Measurements from ENCODE around the gene MGAT5. TPM values are rescaled to one million over a fixed set of nuclear protein-coding genes. Genes with fewer than 3 reads are reported as not detected.
A peak's percentile ranks its signal among the peaks of the same experiment; 100 is the strongest.

Gene MGAT5
- polyA plus RNA-seq, 4 donors, result 5.6 to 27.4 (median 12.3) TPM

DNA sequence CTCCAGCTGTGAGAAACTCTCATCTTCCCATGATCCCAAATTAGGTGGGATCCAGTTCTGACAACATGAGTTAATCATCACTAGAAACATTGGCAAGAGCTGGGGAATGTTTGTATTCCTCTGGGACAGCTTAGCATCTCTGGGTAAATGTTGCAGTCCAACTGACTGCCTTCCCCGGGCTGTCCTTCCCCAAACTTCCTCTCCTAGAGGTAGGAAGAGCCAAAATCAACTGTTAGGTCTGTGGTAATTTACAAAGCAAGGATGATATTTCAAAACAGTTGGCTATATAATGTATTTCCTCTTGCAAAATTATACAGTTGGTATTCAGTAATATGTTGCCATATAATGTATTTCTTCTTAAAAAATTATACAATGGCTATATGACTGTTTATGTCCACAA, 148.5 kb downstream of the MGAT5 start:
- Histone ChIP-seq H3K9me3 (ENCODE audit: control insufficient read depth in 2 of 2, insufficient read depth in 1 of 2, low read depth in 1 of 2, low read length in 1 of 2) (no peaks in the 10 kb centered on the region), H3K4me1 (ENCODE audit: control insufficient read depth in 3 of 3, insufficient read depth in 2 of 3, low read depth in 1 of 3, low read length in 2 of 3) (peaks cover 0 to 3% (median 0%) of the 10 kb centered on the region in 3 donors), H3K4me3 (ENCODE audit: low read depth in 1 of 3, low read length in 3 of 3) (no peak overlapping the region), H3K27ac (ENCODE audit: low read depth in 1 of 3, low read length in 2 of 3) (no peak overlapping the region), H3K36me3 (ENCODE audit: control insufficient read depth in 3 of 3, insufficient read depth in 2 of 3, low read depth in 1 of 3, low read length in 3 of 3) (peaks cover 4 to 24% (median 9%) of the 10 kb centered on the region in 3 donors), H3K27me3 (ENCODE audit: control insufficient read depth in 3 of 3, insufficient read depth in 3 of 3, low read length in 3 of 3) (no peaks in the 10 kb centered on the region)
- WGBS, 3 donors, result 38 to 91% (median 83%) methylated on average over 1 of the region's 1 CpG
- FAIRE-seq (no peak), DNase-seq (no peak)

- Histone ChIP-seq H3K27ac (ENCODE audit: low read depth in 1 of 3, low read length in 2 of 3) (no peak overlapping the region), H3K4me3 (ENCODE audit: low read depth in 1 of 3, low read length in 3 of 3) (no peak overlapping the region), H3K36me3 (ENCODE audit: control insufficient read depth in 3 of 3, insufficient read depth in 2 of 3, low read depth in 1 of 3, low read length in 3 of 3) (peaks cover 4 to 18% (median 8%) of the 10 kb centered on the region in 3 donors), H3K27me3 (ENCODE audit: control insufficient read depth in 3 of 3, insufficient read depth in 3 of 3, low read length in 3 of 3) (no peaks in the 10 kb centered on the region), H3K4me1 (ENCODE audit: control insufficient read depth in 3 of 3, insufficient read depth in 2 of 3, low read depth in 1 of 3, low read length in 2 of 3) (peaks cover 0 to 11% (median under 1%) of the 10 kb centered on the region in 3 donors), H3K9me3 (ENCODE audit: control insufficient read depth in 2 of 2, insufficient read depth in 1 of 2, low read depth in 1 of 2, low read length in 1 of 2) (no peaks in the 10 kb centered on the region)
- DNase-seq (no peak), FAIRE-seq (no peak)
- WGBS, 3 donors, result 79 to 92% (median 89%) methylated on average over 3 of the region's 3 CpGs
Measured at GRCh38 chr2:134405611-134406081, 151.8 kb downstream of the MGAT5 start.

DNA sequence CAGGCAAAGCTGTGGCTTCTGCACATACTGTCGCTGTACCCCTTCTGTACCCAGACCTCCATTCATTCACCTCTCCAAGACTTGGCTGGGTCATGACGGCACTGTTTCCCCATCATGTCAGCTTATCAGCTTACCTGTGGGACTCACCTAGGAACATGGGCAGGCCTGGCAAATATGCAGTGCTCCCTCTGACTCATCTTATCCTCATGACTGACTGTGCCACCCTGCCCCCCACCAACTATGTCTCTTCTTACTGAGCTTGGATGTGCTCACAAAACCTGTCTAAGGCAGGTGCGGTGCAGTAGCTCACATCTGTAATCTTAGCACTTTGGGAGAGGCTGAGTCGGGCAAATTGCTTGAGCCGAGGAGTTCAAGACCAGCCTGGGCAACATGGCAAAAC, 152.4 kb downstream of the MGAT5 start:
- no peak for FAIRE-seq
- WGBS, 3 donors, result 89 to 92% (median 91%) methylated on average over 5 of the region's 5 CpGs
- H3K27ac ChIP-seq (ENCODE audit: low read depth in 1 of 3, low read length in 2 of 3), result no peak overlapping the region
- no peak overlapping the region for H3K4me3 ChIP-seq (ENCODE audit: low read depth in 1 of 3, low read length in 3 of 3)
- no peak for DNase-seq
- H3K4me1 ChIP-seq (ENCODE audit: control insufficient read depth in 3 of 3, insufficient read depth in 2 of 3, low read depth in 1 of 3, low read length in 2 of 3), result peaks cover 0 to 13% (median 6%) of the 10 kb centered on the region in 3 donors
- no peaks in the 10 kb centered on the region for H3K9me3 ChIP-seq (ENCODE audit: control insufficient read depth in 2 of 2, insufficient read depth in 1 of 2, low read depth in 1 of 2, low read length in 1 of 2)
- peaks cover 4 to 18% (median 8%) of the 10 kb centered on the region in 3 donors for H3K36me3 ChIP-seq (ENCODE audit: control insufficient read depth in 3 of 3, insufficient read depth in 2 of 3, low read depth in 1 of 3, low read length in 3 of 3)
- H3K27me3 ChIP-seq (ENCODE audit: control insufficient read depth in 3 of 3, insufficient read depth in 3 of 3, low read length in 3 of 3), result no peaks in the 10 kb centered on the region

DNA sequence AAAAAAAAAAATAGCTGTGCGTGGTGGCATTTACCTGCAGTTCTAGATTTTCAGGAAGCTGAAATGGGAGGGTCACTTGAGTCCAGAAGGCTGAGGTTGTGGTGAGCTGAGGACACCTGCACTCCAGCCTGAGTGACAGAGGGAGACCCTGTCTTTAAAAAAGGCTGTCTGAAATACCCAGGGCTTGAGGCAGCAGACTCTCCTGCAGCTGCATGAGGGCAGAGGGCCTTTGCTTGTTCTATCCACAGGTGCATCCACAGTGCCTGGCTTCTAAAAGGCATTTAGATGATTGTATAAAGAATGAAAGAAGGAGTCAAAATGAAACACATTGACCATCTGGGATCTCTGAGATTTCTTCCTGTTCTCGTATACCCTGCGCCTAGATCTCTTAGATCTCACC, 152.9 kb downstream of the MGAT5 start:
- no peaks in the 10 kb centered on the region for H3K9me3 ChIP-seq (ENCODE audit: control insufficient read depth in 2 of 2, insufficient read depth in 1 of 2, low read depth in 1 of 2, low read length in 1 of 2)
- H3K27me3 ChIP-seq (ENCODE audit: control insufficient read depth in 3 of 3, insufficient read depth in 3 of 3, low read length in 3 of 3), result no peaks in the 10 kb centered on the region
- H3K36me3 ChIP-seq (ENCODE audit: control insufficient read depth in 3 of 3, insufficient read depth in 2 of 3, low read depth in 1 of 3, low read length in 3 of 3), result peaks cover 4 to 18% (median 8%) of the 10 kb centered on the region in 3 donors
- no peak overlapping the region for H3K4me3 ChIP-seq (ENCODE audit: low read depth in 1 of 3, low read length in 3 of 3)
- FAIRE-seq (no peak), DNase-seq (no peak)
- H3K27ac ChIP-seq (ENCODE audit: low read depth in 1 of 3, low read length in 2 of 3), result no peak overlapping the region
- H3K4me1 ChIP-seq (ENCODE audit: control insufficient read depth in 3 of 3, insufficient read depth in 2 of 3, low read depth in 1 of 3, low read length in 2 of 3), result peaks cover 0 to 11% (median 10%) of the 10 kb centered on the region in 3 donors
- WGBS, 3 donors, result 81 to 93% (median 92%) methylated on average over 3 of the region's 3 CpGs

DNA sequence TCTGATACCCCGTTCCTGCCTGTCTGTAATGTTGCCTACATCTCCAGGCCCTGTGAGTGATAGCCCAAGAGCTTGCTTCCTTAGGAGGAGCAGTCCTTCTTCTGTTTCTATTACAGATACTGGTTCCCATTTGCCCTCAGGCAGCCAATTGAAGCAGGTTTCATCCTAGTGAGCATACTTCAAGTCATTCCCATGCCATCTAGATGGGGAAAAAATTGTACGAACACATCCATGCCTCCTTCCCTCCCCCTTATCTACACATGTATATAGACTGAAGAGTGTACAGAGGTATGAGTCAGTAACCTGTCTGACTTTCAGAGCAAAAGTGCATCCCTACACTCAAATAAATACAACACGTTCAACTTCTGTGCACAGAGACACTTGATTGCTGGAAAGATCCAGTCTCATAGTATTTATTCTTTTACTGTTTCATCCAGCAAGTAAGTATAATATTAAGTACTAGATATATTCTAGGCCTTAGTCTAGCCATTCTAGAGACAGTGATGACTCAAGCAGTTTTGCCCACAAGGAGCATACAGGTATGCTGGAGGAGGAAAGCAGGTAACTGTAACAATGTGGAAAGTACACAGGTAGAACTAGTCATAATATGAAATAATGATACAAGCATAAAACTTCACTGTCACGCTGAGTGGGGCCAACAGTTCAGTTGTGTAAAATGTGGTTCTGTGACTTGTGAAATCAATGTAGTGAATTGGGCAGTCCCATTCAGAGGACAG, 153.4 kb downstream of the MGAT5 start:
- peaks cover 0 to 12% (median 10%) of the 10 kb centered on the region in 3 donors for H3K4me1 ChIP-seq (ENCODE audit: control insufficient read depth in 3 of 3, insufficient read depth in 2 of 3, low read depth in 1 of 3, low read length in 2 of 3)

DNA sequence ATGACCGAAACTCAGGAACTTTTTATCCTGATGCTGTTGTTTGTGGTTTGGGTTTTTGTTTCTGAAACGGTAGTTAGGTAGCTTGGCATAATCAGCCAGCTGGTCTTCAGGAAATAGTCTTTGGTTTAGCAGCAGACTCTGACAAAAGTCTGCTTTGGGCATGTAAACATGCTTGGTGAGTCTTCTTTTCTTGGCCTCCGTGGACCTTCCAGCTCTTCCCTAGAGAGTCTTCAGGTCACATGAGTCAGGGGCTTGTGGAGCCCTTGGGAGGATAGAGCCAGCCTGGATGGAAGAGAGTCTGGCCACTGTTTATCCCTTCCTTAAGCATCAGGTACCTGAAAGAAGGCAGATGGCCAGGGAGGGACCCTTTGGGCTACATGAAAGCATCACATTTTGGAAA, 154.5 kb downstream of the MGAT5 start:
- peak overlapping the region in 1 of 3 donors; percentile 57 for H3K27ac ChIP-seq (ENCODE audit: low read depth in 1 of 3, low read length in 2 of 3)
- no peaks in the 10 kb centered on the region for H3K9me3 ChIP-seq (ENCODE audit: control insufficient read depth in 2 of 2, insufficient read depth in 1 of 2, low read depth in 1 of 2, low read length in 1 of 2)
- 48 to 60% (median 54%) methylated on average over 3 of the region's 3 CpGs for WGBS, 3 donors
- peaks cover 0 to 12% (median 11%) of the 10 kb centered on the region in 3 donors for H3K4me1 ChIP-seq (ENCODE audit: control insufficient read depth in 3 of 3, insufficient read depth in 2 of 3, low read depth in 1 of 3, low read length in 2 of 3)
- peaks cover 0 to 19% (median 9%) of the 10 kb centered on the region in 3 donors for H3K36me3 ChIP-seq (ENCODE audit: control insufficient read depth in 3 of 3, insufficient read depth in 2 of 3, low read depth in 1 of 3, low read length in 3 of 3)
- H3K27me3 ChIP-seq (ENCODE audit: control insufficient read depth in 3 of 3, insufficient read depth in 3 of 3, low read length in 3 of 3), result no peaks in the 10 kb centered on the region
- no peak overlapping the region for H3K4me3 ChIP-seq (ENCODE audit: low read depth in 1 of 3, low read length in 3 of 3)
- FAIRE-seq (no peak), DNase-seq (no peak)

More for the DNA sequence above, 153.4 kb downstream of the MGAT5 start:
- H3K27me3 ChIP-seq (ENCODE audit: control insufficient read depth in 3 of 3, insufficient read depth in 3 of 3, low read length in 3 of 3), result no peaks in the 10 kb centered on the region
- H3K27ac ChIP-seq (ENCODE audit: low read depth in 1 of 3, low read length in 2 of 3), result no peak overlapping the region
- 90 to 95% (median 91%) methylated on average over 4 of the region's 4 CpGs for WGBS, 3 donors
- DNase-seq, result no peak
- peaks cover 4 to 18% (median 8%) of the 10 kb centered on the region in 3 donors for H3K36me3 ChIP-seq (ENCODE audit: control insufficient read depth in 3 of 3, insufficient read depth in 2 of 3, low read depth in 1 of 3, low read length in 3 of 3)
- H3K4me3 ChIP-seq (ENCODE audit: low read depth in 1 of 3, low read length in 3 of 3), result no peak overlapping the region
- FAIRE-seq, result no peak
- no peaks in the 10 kb centered on the region for H3K9me3 ChIP-seq (ENCODE audit: control insufficient read depth in 2 of 2, insufficient read depth in 1 of 2, low read depth in 1 of 2, low read length in 1 of 2)

DNA sequence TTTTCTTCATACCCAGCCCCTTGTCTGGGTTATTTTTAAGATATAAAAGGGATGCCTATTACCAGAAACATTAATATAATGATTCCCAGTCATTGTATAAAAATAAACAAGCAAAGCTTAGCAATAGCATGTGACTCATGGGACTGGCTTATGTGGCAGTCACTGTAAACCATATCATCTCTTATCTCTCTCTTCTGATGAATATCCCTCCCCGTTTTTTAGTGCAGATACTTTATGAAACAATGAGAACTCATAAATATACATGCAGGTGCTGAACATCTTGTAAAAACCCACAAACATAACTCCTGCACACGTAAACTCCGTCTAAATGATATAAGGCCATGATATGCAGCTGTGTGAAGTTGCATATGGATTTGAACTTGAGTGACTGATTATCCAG, 154.9 kb downstream of the MGAT5 start:
- H3K4me1 ChIP-seq (ENCODE audit: control insufficient read depth in 3 of 3, insufficient read depth in 2 of 3, low read depth in 1 of 3, low read length in 2 of 3), result peaks cover 0 to 12% (median 12%) of the 10 kb centered on the region in 3 donors
- peaks cover 0 to 15% (median 8%) of the 10 kb centered on the region in 3 donors for H3K36me3 ChIP-seq (ENCODE audit: control insufficient read depth in 3 of 3, insufficient read depth in 2 of 3, low read depth in 1 of 3, low read length in 3 of 3)
- FAIRE-seq (no peak), DNase-seq (no peak)
- H3K27ac ChIP-seq (ENCODE audit: low read depth in 1 of 3, low read length in 2 of 3), result peak overlapping the region in 1 of 3 donors; percentile 57
- H3K4me3 ChIP-seq (ENCODE audit: low read depth in 1 of 3, low read length in 3 of 3), result no peak overlapping the region
- H3K9me3 ChIP-seq (ENCODE audit: control insufficient read depth in 2 of 2, insufficient read depth in 1 of 2, low read depth in 1 of 2, low read length in 1 of 2), result no peaks in the 10 kb centered on the region
- H3K27me3 ChIP-seq (ENCODE audit: control insufficient read depth in 3 of 3, insufficient read depth in 3 of 3, low read length in 3 of 3), result no peaks in the 10 kb centered on the region
- 41 to 59% (median 50%) methylated on average over 3 of the region's 3 CpGs for WGBS, 3 donors

DNA sequence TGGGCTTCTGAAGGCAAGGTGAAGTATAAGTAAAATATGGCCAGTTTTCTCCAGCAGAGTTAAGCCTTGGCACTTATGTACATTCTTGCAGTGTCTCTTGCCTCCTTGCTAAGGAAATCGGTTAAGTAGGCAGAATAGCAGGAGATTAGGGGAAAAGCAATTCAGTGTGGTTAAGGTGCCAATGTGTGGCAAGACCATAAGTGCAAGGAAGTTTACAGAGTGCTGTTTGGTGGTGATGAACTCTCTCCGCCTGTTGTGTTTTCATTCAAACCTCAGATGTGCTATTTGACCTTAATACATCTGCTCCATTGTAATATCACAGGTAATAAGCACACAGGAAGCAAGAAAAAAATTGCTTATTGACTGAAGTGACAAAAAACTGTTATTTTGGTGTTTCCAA, 156.1 kb downstream of the MGAT5 start:
- Histone ChIP-seq H3K4me1 (ENCODE audit: control insufficient read depth in 3 of 3, insufficient read depth in 2 of 3, low read depth in 1 of 3, low read length in 2 of 3) (peaks cover 0 to 12% (median 12%) of the 10 kb centered on the region in 3 donors), H3K36me3 (ENCODE audit: control insufficient read depth in 3 of 3, insufficient read depth in 2 of 3, low read depth in 1 of 3, low read length in 3 of 3) (peaks cover 0 to 15% (median 11%) of the 10 kb centered on the region in 3 donors)
- FAIRE-seq, result no peak

More for the DNA sequence above, 156.1 kb downstream of the MGAT5 start:
- Histone ChIP-seq H3K4me3 (ENCODE audit: low read depth in 1 of 3, low read length in 3 of 3) (no peak overlapping the region), H3K27me3 (ENCODE audit: control insufficient read depth in 3 of 3, insufficient read depth in 3 of 3, low read length in 3 of 3) (no peaks in the 10 kb centered on the region), H3K9me3 (ENCODE audit: control insufficient read depth in 2 of 2, insufficient read depth in 1 of 2, low read depth in 1 of 2, low read length in 1 of 2) (no peaks in the 10 kb centered on the region), H3K27ac (ENCODE audit: low read depth in 1 of 3, low read length in 2 of 3) (no peak overlapping the region)
- DNase-seq, result no peak
- 74 to 83% (median 77%) methylated on average over 2 of the region's 2 CpGs for WGBS, 3 donors

All from small intestine (tissue), 7 donors.